Stimulated activated CD8-positive, alpha-beta memory T cell treated with anti-CD3 and anti-CD28 coated beads, Interleukin-7, amount 100 ng/mL, for 24 hours (primary cell): ENCODE results near the gene CT45A3.
"Not testable (repeated sequence)": the region's sequence is repeated elsewhere in the genome, so short reads cannot be mapped to it uniquely, and the experiment has no call there.

Experiments used
- DNase-seq: peaks from one replicate; pipeline ENCODE4 v3.0.0-alpha.2; 2020; ENCODE audit warnings: low read depth

Gene CT45A3, protein sequence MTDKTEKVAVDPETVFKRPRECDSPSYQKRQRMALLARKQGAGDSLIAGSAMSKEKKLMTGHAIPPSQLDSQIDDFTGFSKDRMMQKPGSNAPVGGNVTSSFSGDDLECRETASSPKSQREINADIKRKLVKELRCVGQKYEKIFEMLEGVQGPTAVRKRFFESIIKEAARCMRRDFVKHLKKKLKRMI

DNA sequence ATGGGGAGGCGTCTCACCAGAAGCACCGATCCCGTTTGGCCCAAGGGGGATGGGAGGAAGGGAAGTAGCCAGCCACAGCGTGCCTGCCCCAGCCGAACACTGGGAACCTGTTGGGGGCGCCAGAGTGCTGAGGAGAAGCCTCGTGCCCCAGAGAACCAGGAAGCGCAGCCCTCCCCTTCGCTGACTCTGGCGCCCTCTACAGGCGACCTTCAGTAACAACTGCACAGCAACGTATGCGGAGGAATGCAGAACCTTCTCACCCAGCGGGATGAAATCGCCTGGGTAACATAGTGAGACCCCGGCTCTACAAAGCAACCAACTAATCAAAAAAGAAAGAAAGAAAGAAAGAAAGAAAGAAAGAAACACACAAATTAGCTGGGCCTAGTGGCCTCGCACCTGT, at the start of gene CT45A3:
Gene CT45A3 (minus strand): TSS at position 101 of the 400 bp plus-strand sequence. CDS start 3,747 bp downstream, outside the sequence.
- DNase-seq = not testable (repeated sequence)

DNA sequence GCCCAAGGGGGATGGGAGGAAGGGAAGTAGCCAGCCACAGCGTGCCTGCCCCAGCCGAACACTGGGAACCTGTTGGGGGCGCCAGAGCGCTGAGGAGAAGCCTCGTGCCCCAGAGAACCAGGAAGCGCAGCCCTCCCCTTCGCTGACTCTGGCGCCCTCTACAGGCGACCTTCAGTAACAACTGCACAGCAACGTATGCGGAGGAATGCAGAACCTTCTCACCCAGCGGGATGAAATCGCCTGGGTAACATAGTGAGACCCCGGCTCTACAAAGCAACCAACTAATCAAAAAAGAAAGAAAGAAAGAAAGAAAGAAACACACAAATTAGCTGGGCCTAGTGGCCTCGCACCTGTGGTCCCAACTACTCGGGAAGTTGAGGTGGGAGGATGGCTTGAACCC, 34.7 kb upstream of the CT45A3 start, which contains the start of gene CT45A6:
Gene CT45A6 (minus strand): TSS at position 101 of the 400 bp plus-strand sequence. CDS start 3,794 bp downstream, outside the sequence.
- DNase-seq = not testable (repeated sequence)

DNA sequence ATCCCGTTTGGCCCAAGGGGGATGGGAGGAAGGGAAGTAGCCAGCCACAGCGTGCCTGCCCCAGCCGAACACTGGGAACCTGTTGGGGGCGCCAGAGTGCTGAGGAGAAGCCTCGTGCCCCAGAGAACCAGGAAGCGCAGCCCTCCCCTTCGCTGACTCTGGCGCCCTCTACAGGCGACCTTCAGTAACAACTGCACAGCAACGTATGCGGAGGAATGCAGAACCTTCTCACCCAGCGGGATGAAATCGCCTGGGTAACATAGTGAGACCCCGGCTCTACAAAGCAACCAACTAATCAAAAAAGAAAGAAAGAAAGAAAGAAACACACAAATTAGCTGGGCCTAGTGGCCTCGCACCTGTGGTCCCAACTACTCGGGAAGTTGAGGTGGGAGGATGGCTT, 17.4 kb upstream of the CT45A3 start, which contains the start of gene CT45A5:
Gene CT45A5 (minus strand): TSS at position 101 of the 400 bp plus-strand sequence. CDS start 3,774 bp downstream, outside the sequence.
- DNase-seq = not testable (repeated sequence)

DNA sequence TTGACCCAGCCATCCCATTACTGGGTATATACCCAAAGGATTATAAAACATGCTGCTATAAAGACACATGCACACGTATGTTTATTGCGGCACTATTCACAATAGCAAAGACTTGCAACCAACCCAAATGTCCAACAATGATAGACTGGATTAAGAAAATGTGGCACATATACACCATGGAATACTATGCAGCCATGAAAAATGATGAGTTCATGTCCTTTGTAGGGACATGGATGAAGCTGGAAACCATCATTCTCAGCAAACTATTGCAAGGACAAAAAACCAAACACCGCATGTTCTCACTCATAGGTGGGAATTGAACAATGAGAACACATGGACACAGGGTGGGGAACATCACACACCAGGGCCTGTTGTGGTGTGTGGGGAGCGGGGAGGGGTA, 23.3 kb downstream of the CT45A3 start:
- DNase-seq = not testable (repeated sequence)

DNA sequence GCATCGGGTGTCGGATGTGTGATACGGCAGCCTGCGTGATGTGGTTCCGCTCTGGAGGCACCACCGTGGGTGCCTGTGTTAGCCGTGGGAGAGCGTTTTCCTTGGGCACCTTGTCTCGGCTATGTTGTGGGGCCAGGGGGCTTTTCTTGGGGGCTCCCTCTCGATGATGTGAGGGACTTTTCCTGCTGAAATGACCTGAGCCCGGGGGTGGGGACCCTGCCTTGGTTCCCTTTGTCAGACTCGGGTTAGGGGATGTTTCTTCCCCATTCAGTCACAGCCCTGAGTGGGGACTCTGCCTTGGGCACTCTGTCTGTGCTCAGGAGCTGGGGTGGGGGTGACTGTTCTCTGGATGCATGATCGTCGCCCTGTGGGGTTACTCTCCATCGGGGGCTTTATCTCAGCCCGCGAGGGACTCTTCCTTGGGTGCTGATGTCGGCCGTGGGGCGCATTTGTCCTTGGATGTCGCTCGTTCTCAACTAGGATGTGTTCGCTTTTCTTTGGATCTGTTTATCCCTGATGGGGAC, 26.7 kb downstream of the CT45A3 start:
- DNase-seq = no peak

DNA sequence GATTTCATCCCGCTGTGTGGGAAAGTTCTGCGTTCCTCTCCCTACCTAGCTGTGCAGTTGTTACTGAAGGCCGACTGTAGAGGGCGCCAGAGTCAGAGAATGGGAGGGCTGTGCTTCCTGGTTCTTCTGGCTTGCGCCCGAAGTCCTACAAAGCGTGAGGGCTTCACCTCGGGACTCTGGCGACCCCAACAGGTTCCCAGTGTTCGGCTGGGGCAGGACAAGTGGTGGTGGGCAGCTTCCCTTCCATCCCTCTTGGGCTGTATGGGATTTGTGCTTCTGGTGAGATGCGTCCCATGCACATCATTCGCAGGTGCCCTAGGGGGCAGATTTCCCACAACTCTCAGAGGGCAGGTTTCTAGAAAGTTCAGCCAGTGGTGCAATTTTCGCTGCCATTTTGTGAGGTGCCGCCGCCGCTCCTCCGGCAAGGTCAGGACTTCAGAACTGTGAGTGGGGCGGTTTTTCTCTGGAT, 27.3 kb downstream of the CT45A3 start:
- DNase-seq = peak; percentile 16

DNA sequence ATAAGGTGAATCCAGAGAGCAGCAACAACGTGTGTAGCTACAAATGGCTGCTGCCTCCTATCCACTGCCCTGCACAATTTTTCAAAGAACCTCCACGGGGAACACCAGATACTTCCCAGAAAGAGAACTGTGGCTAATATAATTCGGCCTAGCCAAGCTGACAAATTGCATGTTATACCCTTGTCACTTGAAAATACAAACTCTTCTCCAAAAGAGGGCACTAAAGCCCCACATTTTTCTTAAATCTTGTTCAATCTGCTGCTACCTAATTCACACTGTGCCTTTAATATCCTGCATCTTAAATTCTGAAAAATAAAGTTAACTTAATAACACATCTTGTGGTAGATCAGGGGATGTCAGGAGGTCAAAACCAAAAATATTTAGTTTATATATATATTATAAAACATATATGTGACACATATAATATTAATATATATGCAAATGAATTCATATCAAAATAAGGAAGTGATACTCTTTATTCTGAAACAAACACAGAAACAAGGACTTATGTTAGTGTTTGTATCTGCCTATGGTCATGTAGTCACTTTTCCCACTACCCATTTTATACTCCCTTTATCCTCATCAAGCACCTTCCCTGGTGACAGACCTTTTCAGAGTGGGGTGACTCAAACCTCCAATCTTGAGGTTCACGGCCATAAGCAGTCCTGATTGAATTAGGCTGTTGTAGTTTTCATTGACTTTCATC, 30.5 kb downstream of the CT45A3 start:
- DNase-seq = no peak

DNA sequence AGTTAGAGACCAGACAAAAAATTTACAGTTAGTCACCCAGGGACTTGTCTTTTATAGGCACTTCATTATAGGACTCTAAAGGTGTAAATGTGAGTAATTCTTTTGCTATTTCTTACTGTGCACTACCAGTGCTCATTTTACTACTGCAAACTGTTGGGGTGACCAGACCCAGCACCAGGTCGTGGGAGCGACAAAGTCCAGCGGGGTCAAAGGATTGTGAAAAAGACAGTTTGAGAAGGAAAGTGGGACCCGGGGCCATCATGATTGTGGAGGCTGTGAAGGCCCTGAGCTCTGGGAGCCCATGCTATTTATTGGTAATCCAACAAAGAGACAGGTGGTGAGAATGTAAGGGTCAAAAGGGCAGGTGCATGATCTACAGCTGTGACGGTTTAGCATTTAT, 33.3 kb downstream of the CT45A3 start:
- not testable (repeated sequence) for DNase-seq

DNA sequence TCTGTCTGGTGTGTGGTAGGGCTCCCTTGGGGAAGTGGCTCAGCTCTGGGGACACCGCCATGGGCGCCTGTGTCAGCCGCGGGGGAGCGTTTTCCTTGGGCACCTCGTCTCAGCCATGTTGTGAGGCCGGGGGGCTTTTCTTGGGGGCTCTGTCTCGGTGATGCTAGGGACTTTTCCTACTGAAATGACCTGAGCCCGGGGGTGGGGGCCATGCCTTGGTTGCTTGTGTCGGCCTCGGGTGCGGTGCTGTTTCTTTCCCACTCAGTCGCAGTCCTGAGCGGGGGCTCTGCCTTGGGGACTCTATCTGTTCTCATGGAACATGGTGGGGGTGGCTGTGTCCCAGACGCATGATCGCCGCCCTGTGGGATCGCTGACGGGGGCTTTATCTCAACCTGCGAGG, 54.2 kb downstream of the CT45A3 start:
- DNase-seq = no peak

DNA sequence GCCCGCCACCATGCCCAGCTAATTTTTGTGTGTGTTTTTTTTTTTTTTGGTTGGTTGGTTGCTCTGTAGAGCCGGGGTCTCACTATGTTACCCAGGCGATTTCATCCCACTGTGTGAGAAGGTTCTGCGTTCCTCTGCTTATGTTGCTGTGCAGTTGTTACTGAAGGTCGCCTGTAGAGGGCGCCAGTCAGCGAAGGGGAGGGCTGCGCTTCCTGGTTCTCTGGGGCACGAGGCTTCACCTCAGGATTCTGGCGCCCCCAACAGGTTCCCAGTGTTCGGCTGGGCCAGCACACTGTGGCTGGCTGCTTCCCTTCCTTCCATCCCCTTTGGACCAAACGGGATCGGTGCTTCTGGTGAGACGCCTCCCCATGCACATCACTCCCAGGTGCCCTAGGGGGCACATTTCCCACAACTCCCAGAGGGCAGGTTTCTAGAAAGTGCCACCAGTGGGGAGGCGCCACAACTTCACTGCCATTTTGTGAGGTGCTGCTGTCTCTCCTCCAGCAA, 54.8 kb downstream of the CT45A3 start, which contains the start of gene CT45A1:
Gene CT45A1 (plus strand): TSS at position 457 of the 507 bp plus-strand sequence. CDS start 5,302 bp downstream, outside the sequence.
- DNase-seq = not testable (repeated sequence)
